Left lung (tissue), 10 donors: Measurements from ENCODE around the gene ST7. TPM values are rescaled to one million over a fixed set of nuclear protein-coding genes. Genes with fewer than 3 reads are reported as not detected.

Experiments
- ATAC-seq: fragments of 200-7000 bp; cut with Tn5 transposase; one replicate; pipeline ENCODE4 v1.9.1; 2020; ENCODE audit warnings: moderate library complexity
- DNase-seq, 4 donors: peaks; one replicate each; pipeline ENCODE4 v3.0.0-alpha.2; 2013 to 2020
- H3K27ac ChIP-seq, 2 donors: fragments of 200-600 bp; sonication (generic) in 1 of 2; one replicate each; pipeline versions ENCODE4 v1.5.0 to v1.8.0; 2020 to 2021
- H3K27me3 ChIP-seq, 2 donors: fragments of 200-600 bp; sonication (generic) in 1 of 2; one replicate each; pipeline versions ENCODE4 v1.5.0 to v1.8.0; 2020 to 2021
- H3K36me3 ChIP-seq, 2 donors: fragments of 200-600 bp; sonication (generic) in 1 of 2; one replicate each; pipeline versions ENCODE4 v1.5.0 to v1.8.0; 2020 to 2021
- H3K4me1 ChIP-seq, 2 donors: fragments of 200-600 bp; one replicate each; pipeline ENCODE4 v1.8.0; 2021
- H3K4me3 ChIP-seq, 2 donors: fragments of 200-600 bp; sonication (generic) in 1 of 2; one replicate each; pipeline versions ENCODE4 v1.5.0 to v1.8.0; 2020 to 2021; ENCODE audit warnings: mild to moderate bottlenecking in 1 of 2
- H3K9me3 ChIP-seq, 2 donors: fragments of 200-600 bp; sonication (generic) in 1 of 2; one replicate each; pipeline versions ENCODE4 v1.5.0 to v1.8.0; 2020 to 2021
- CTCF ChIP-seq, 2 donors: fragments of 200-600 bp; sonication (generic) in 1 of 2; IDR thresholded peaks; one replicate each; pipeline versions ENCODE4 v1.5.0 to v1.8.0; 2021; ENCODE audit warnings: antibody characterized with exemption in 2 of 2
- intact Hi-C, 2 donors: fragments of 100-400 bp; cut with DNase I; formaldehyde crosslinking; loops; one replicate each; pipeline versions ENCODE4 v1.11.2 to v1.14.2; 2022
- polyA plus RNA-seq, 6 donors: library from polyadenylated mRNA; unstranded; fragments of 120-200 nt; gene quantifications; one replicate each; pipeline ENCODE4 v1.2.1, GENCODE V29; 2013; ENCODE audit not compliant: insufficient read length in 6 of 6
- total RNA-seq, 2 donors: library from RNA; stranded (reverse); fragmentation: NEBNext Ultra II Directional; extraction: Animal tissue kit (Norgen Biotek cat#: 25700); gene quantifications; one replicate each; pipeline ENCODE4 v1.2.1, GENCODE V29; 2021
- donor health status: DM: no; HTN: yes; CAD: no.
- donor health status: DM: no; HTN: no; CAD: no.

The ST7 gene
- total and polyA plus RNA-seq, 8 donors = 36.3 to 60.6 (median 48.4) TPM

- H3K4me3 ChIP-seq = no peak overlapping the region
- no peaks in the 10 kb centered on the region for H3K9me3 ChIP-seq
- DNase-seq (no peak), ATAC-seq (no peak)
- peaks cover 7 to 43% of the 10 kb centered on the region in 2 donors for H3K4me1 ChIP-seq
- intact Hi-C loops = no loop called here
- no peak for TF ChIP-seq CTCF (IDR thresholded peaks at IDR 0.05)
- no peaks in the 10 kb centered on the region for H3K27me3 ChIP-seq
- no peak overlapping the region for H3K27ac ChIP-seq
- no peaks in the 10 kb centered on the region for H3K36me3 ChIP-seq
Observed at GRCh38 chr7:117012284-117012683, 59.0 kb downstream of the ST7 start.

GRCh38 chr7:117012696-117013095, 59.4 kb downstream of the ST7 start:
- TF ChIP-seq CTCF (IDR thresholded peaks at IDR 0.05) = peak in 1 of 2 donors; percentile 16
- DNase-seq (peak in 1 of 4 donors; percentile 31), ATAC-seq (no peak)
- H3K36me3 ChIP-seq = no peaks in the 10 kb centered on the region
- H3K4me3 ChIP-seq = no peak overlapping the region
- no peaks in the 10 kb centered on the region for H3K9me3 ChIP-seq
- H3K4me1 ChIP-seq = peaks cover 7 to 39% of the 10 kb centered on the region in 2 donors
- intact Hi-C loops = no loop called here
- no peak overlapping the region for H3K27ac ChIP-seq
- H3K27me3 ChIP-seq = no peaks in the 10 kb centered on the region

DNA sequence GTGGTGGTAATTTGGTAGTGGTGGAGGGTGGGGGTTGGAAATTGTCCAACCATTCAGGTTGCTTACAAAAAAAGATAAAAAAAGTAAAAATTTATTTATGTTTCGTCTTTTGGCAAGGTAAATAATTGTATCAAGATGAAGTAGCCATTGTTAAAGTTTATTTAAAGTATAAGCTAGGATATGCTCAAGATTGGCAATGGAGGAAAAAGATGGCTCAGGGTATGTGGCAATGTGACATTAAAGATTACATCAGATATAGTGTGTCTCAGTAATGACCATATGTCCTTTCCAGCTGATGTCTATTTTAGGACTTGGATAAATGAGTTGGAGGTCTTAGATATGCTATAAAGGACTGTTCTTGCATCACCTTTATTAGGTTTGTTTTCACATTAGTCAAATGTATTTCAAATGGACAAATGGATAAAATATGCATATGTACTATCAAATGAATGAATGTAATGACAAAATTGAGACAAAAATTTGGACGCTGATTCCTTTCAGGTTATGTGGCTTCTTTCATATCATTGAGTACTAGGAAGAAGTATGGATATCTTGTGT, 60.9 kb downstream of the ST7 start:
- DNase-seq (no peak), ATAC-seq (no peak)
- TF ChIP-seq CTCF (IDR thresholded peaks at IDR 0.05) = no peak
- Histone ChIP-seq H3K4me3 (no peak overlapping the region), H3K36me3 (no peaks in the 10 kb centered on the region), H3K27ac (no peak overlapping the region), H3K27me3 (no peaks in the 10 kb centered on the region), H3K4me1 (peaks cover 7 to 30% of the 10 kb centered on the region in 2 donors), H3K9me3 (no peaks in the 10 kb centered on the region)
- intact Hi-C loops = no loop called here

DNA sequence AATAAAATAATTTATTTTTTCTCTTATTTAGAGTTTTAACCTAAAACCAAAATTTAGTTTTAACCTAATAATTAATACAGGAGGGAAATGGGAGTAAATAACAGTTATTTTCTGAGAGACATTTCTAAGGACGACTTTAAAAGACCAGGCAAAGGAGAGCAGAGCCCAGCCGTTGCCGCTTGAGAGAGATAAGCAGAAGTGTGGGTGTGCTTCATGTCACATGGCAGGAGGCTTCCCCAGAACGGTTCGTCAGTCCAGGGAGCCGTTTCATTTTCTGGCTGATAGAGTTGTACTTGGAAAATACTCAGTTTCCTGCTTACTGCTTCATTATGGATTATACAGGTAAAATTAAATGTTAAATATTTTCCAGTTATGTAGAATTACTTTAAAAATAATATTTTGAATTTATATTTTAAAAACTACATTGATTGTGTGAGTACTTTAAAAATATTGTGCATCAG, 61.4 kb downstream of the ST7 start:
- Histone ChIP-seq H3K4me3 (peak overlapping the region in 1 of 2 donors; percentile 5), H3K27me3 (no peaks in the 10 kb centered on the region), H3K9me3 (no peaks in the 10 kb centered on the region), H3K27ac (no peak overlapping the region), H3K36me3 (no peaks in the 10 kb centered on the region), H3K4me1 (peaks cover 7 to 24% of the 10 kb centered on the region in 2 donors)
- DNase-seq (peak in 3 of 4 donors; percentile 58 to 67 (median 65)), ATAC-seq (peak; percentile 93)
- intact Hi-C loops = no loop called here
- no peak for TF ChIP-seq CTCF (IDR thresholded peaks at IDR 0.05)

- ATAC-seq (no peak), DNase-seq (no peak)
- no peaks in the 10 kb centered on the region for H3K9me3 ChIP-seq
Observed at GRCh38 chr7:117015258-117016184, 62.2 kb downstream of the ST7 start.

More at GRCh38 chr7:117015258-117016184, 62.2 kb downstream of the ST7 start:
- intact Hi-C loops = no loop called here
- Histone ChIP-seq H3K36me3 (no peaks in the 10 kb centered on the region), H3K27me3 (no peaks in the 10 kb centered on the region), H3K4me1 (peaks cover 7 to 17% of the 10 kb centered on the region in 2 donors), H3K4me3 (no peak overlapping the region), H3K27ac (no peak overlapping the region)
- no peak for TF ChIP-seq CTCF (IDR thresholded peaks at IDR 0.05)
